PC-3 (cell line): ENCODE measurements around the gene LGI2. TPM values are rescaled to one million over a fixed set of nuclear protein-coding genes. Genes with fewer than 3 reads are reported as not detected.

Experiments used
- ATAC-seq: fragments of 200-7000 bp; cut with Tn5 transposase; 2 replicates; pipeline ENCODE4 v1.9.1; 2020; ENCODE audit warnings: mild to moderate bottlenecking, moderate library complexity
- BruUV-seq: library from RNA; stranded (reverse); fragments of 400-500 nt; replicated peaks from 2 replicates; lab custom pipeline; 2021; lab: Mats Ljungman, UMichigan
- CTCF ChIA-PET: fragments of 300-600 bp; sonication (Branson Sonifier 250); formaldehyde crosslinking; loops from one replicate; lab custom pipeline; 2022; ENCODE audit warnings: antibody characterized with exemption; lab: Charles Lee
- POLR2A ChIA-PET: fragments of 300-600 bp; sonication (Branson Sonifier 250); formaldehyde crosslinking; loops from one replicate; lab custom pipeline; 2022; ENCODE audit warnings: antibody characterized with exemption; ENCODE audit not compliant: unreplicated experiment; lab: Charles Lee
- DNase-seq: peaks from one replicate; pipeline ENCODE4 v3.0.0-alpha.2; 2015
- H2AFZ ChIP-seq: fragments of 300-600 bp; sonication (generic); 2 replicates; pipeline ENCODE4 v1.6.0; 2016; ENCODE audit warnings: antibody characterized with exemption, low read length
- H3F3A ChIP-seq: fragments of 300-600 bp; sonication (generic); one replicate; pipeline ENCODE4 v1.6.0; 2017; ENCODE audit warnings: antibody characterized with exemption, low read length, control low read depth, mild to moderate bottlenecking; ENCODE audit not compliant: unreplicated experiment
- H3K27ac ChIP-seq: fragments of 300-600 bp; sonication (generic); 2 replicates; pipeline ENCODE4 v1.5.1; 2016; ENCODE audit warnings: mild to moderate bottlenecking, low read length
- H3K27me3 ChIP-seq: fragments of 300-600 bp; sonication (generic); 2 replicates; pipeline ENCODE4 v1.6.1; 2016; ENCODE audit warnings: low read length, mixed read lengths
- H3K36me3 ChIP-seq: fragments of 300-600 bp; sonication (generic); 2 replicates; pipeline ENCODE4 v1.6.1; 2016; ENCODE audit warnings: low read depth, mixed run types, low read length, mixed read lengths
- H3K4me1 ChIP-seq: fragments of 300-600 bp; sonication (generic); 2 replicates; pipeline ENCODE4 v1.5.1; 2016; ENCODE audit warnings: low read length; ENCODE audit not compliant: insufficient read depth
- H3K4me2 ChIP-seq: fragments of 300-600 bp; sonication (generic); 2 replicates; pipeline ENCODE4 v1.6.0; 2016; ENCODE audit warnings: low read length
- H3K4me3 ChIP-seq: fragments of 300-600 bp; sonication (generic); 2 replicates; pipeline ENCODE4 v1.5.1; 2016; ENCODE audit warnings: mild to moderate bottlenecking, low read length, mixed read lengths
- H3K79me2 ChIP-seq: fragments of 300-600 bp; sonication (generic); 2 replicates; pipeline ENCODE4 v1.6.1; 2017; ENCODE audit warnings: low read length, mixed read lengths
- H3K9ac ChIP-seq: fragments of 300-600 bp; sonication (generic); 2 replicates; pipeline ENCODE4 v1.6.0; 2016; ENCODE audit warnings: mild to moderate bottlenecking, low read length
- H3K9me2 ChIP-seq: fragments of 300-600 bp; sonication (generic); replicated peaks from 2 replicates; pipeline ENCODE4 v1.6.1; 2016; ENCODE audit warnings: mixed run types, low read length, mixed read lengths
- H3K9me3 ChIP-seq: fragments of 300-600 bp; sonication (generic); 2 replicates; pipeline ENCODE4 v1.6.1; 2016; ENCODE audit warnings: low read length, mixed read lengths
- H4K20me1 ChIP-seq: fragments of 300-600 bp; sonication (generic); 2 replicates; pipeline ENCODE4 v1.6.1; 2016; ENCODE audit warnings: low read length, mixed read lengths
- EZH2 ChIP-seq: fragments of 300-600 bp; sonication (generic); IDR thresholded peaks from one replicate; pipeline ENCODE4 v1.6.1; 2017; ENCODE audit warnings: antibody characterized with exemption, mild to moderate bottlenecking, low read length; ENCODE audit not compliant: unreplicated experiment
- EZH2phosphoT487 ChIP-seq: fragments of 300-600 bp; sonication (generic); IDR thresholded peaks from 2 replicates; pipeline ENCODE4 v1.6.1; 2018; ENCODE audit warnings: mild to moderate bottlenecking, antibody characterized with exemption, low read length, borderline replicate concordance
- intact Hi-C: fragments of 100-400 bp; cut with micrococcal nuclease; formaldehyde crosslinking; loops from 2 replicates; pipeline ENCODE4 v1.9.0; 2023
- total RNA-seq: library from RNA; depleted of rRNA; stranded (reverse); fragments of >200 nt; gene quantifications from 2 replicates; pipeline ENCODE4 v1.2.3, GENCODE V29; 2014
- TF ChIP-seq, protein P1 (sequence below): fragments of 300-600 bp; sonication (generic); conservative IDR thresholded peaks from 2 replicates; pipeline ENCODE4 v1.5.1; 2017; ENCODE audit warnings: antibody characterized with exemption, low read depth, mild to moderate bottlenecking, low read length

Gene LGI2
- total RNA-seq, 1 experiment from 2014 or later, result 0.18 TPM

- Histone ChIP-seq H3K4me2 (peak overlapping the region; percentile 55), H2AFZ (peak overlapping the region; percentile 47), H3K9ac (no peak overlapping the region), H3K36me3 (no peaks in the 10 kb centered on the region), H3F3A (no peaks in the 10 kb centered on the region), H3K27ac (no peak overlapping the region), H3K9me2 (no peaks in the 10 kb centered on the region), H3K9me3 (no peaks in the 10 kb centered on the region), H3K79me2 (no peaks in the 10 kb centered on the region), H3K4me3 (no peak overlapping the region; the same call in 1 of the 2 replicates), H3K27me3 (no peaks in the 10 kb centered on the region), H3K4me1 (no peaks in the 10 kb centered on the region), H4K20me1 (no peaks in the 10 kb centered on the region)
- CTCF ChIA-PET, result interaction anchor here (0.6 to 1.3 kb wide), 2 partner anchors 165 to 166 kb away, joined by 3 to 8 read pairs; no protein-coding TSS in a partner anchor
- ATAC-seq (peak; percentile 70), DNase-seq (peak; percentile 73)
- intact Hi-C loops, result loop anchor here (5.0 kb wide), 1 partner anchor 167 kb away; no protein-coding TSS in a partner anchor
- no TSS peak for BruUV-seq
- POLR2A ChIA-PET, result no interaction called here
- TF ChIP-seq EZH2 (no peak), EZH2phosphoT487 (no peak)
- TF ChIP-seq, protein P1, sequence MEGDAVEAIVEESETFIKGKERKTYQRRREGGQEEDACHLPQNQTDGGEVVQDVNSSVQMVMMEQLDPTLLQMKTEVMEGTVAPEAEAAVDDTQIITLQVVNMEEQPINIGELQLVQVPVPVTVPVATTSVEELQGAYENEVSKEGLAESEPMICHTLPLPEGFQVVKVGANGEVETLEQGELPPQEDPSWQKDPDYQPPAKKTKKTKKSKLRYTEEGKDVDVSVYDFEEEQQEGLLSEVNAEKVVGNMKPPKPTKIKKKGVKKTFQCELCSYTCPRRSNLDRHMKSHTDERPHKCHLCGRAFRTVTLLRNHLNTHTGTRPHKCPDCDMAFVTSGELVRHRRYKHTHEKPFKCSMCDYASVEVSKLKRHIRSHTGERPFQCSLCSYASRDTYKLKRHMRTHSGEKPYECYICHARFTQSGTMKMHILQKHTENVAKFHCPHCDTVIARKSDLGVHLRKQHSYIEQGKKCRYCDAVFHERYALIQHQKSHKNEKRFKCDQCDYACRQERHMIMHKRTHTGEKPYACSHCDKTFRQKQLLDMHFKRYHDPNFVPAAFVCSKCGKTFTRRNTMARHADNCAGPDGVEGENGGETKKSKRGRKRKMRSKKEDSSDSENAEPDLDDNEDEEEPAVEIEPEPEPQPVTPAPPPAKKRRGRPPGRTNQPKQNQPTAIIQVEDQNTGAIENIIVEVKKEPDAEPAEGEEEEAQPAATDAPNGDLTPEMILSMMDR, result peak; percentile 82
These were observed 50.6 kb downstream of the LGI2 start for GRCh38 chr4:24980064-24980690.

- Histone ChIP-seq H3K4me2 (no peak overlapping the region), H4K20me1 (no peaks in the 10 kb centered on the region), H3K36me3 (no peaks in the 10 kb centered on the region), H3K9me2 (no peaks in the 10 kb centered on the region), H3K27me3 (no peaks in the 10 kb centered on the region), H3K27ac (no peak overlapping the region), H2AFZ (no peak overlapping the region), H3K79me2 (no peaks in the 10 kb centered on the region), H3K4me1 (peaks cover under 1% of the 10 kb centered on the region; the same call in 1 of the 2 replicates), H3F3A (no peaks in the 10 kb centered on the region), H3K4me3 (no peak overlapping the region), H3K9ac (no peak overlapping the region), H3K9me3 (no peaks in the 10 kb centered on the region)
- DNase-seq, result peak; percentile 9
- no peak for ATAC-seq
- CTCF ChIA-PET, result interaction anchor here (1.3 kb wide), 1 partner anchor 165 kb away, joined by 8 read pairs; no protein-coding TSS in a partner anchor
- POLR2A ChIA-PET, result no interaction called here
- TF ChIP-seq EZH2 (no peak), EZH2phosphoT487 (no peak)
- TF ChIP-seq, protein P1, result no peak
- no TSS peak for BruUV-seq
- intact Hi-C loops, result loop anchor here (10.0 kb wide), 1 partner anchor 395 kb away; the partner anchor contains the start of gene DHX15
These were observed 51.2 kb downstream of the LGI2 start for GRCh38 chr4:24979554-24979953.
